ES-I3 (cell line): Measurements from ENCODE around the gene PITRM1.

Experiments used
- H3K36me3 ChIP-seq: 2 replicates; pipeline ENCODE4 v1.6.1; 2013; ENCODE audit warnings: mild to moderate bottlenecking, low read length, control low read depth, moderate library complexity; ENCODE audit not compliant: insufficient read depth
- H3K4me1 ChIP-seq: 2 replicates; pipeline ENCODE4 v1.6.1; 2013; ENCODE audit warnings: mild to moderate bottlenecking, control low read depth, low read length; ENCODE audit not compliant: insufficient read depth
- H3K9ac ChIP-seq: 2 replicates; pipeline ENCODE4 v1.6.1; 2013; ENCODE audit warnings: low read depth, mild to moderate bottlenecking, low read length, moderate library complexity
- H3K9me3 ChIP-seq: 2 replicates; pipeline ENCODE4 v1.6.1; 2013; ENCODE audit warnings: mild to moderate bottlenecking, low read length, moderate library complexity; ENCODE audit not compliant: control insufficient read depth, insufficient read depth

The PITRM1 gene

GRCh38 chr10:3165196-3165595 is 7.4 kb downstream of the PITRM1 start:
- H3K36me3 ChIP-seq: peaks cover 22% of the 10 kb centered on the region
- H3K4me1 ChIP-seq: no peaks in the 10 kb centered on the region
- no peaks in the 10 kb centered on the region for H3K9me3 ChIP-seq
- H3K9ac ChIP-seq: no peak overlapping the region

GRCh38 chr10:3163879-3164278 is 8.7 kb downstream of the PITRM1 start:
- H3K4me1 ChIP-seq: no peaks in the 10 kb centered on the region

GRCh38 chr10:3162533-3162932 is 10.0 kb downstream of the PITRM1 start:
- no peak overlapping the region for H3K9ac ChIP-seq
- no peaks in the 10 kb centered on the region for H3K4me1 ChIP-seq
- peaks cover 28% of the 10 kb centered on the region for H3K36me3 ChIP-seq
- H3K9me3 ChIP-seq: no peaks in the 10 kb centered on the region

More at GRCh38 chr10:3163879-3164278, 8.7 kb downstream of the PITRM1 start:
- Histone ChIP-seq H3K9me3 (no peaks in the 10 kb centered on the region), H3K9ac (no peak overlapping the region), H3K36me3 (peaks cover 20% of the 10 kb centered on the region)

- no peaks in the 10 kb centered on the region for H3K9me3 ChIP-seq
- no peaks in the 10 kb centered on the region for H3K4me1 ChIP-seq
- peaks cover 30% of the 10 kb centered on the region for H3K36me3 ChIP-seq
Measured at GRCh38 chr10:3159152-3159551, 13.4 kb downstream of the PITRM1 start.

GRCh38 chr10:3154666-3155065 is 17.9 kb downstream of the PITRM1 start:
- Histone ChIP-seq H3K36me3 (peaks cover 27% of the 10 kb centered on the region), H3K9me3 (no peaks in the 10 kb centered on the region), H3K4me1 (no peaks in the 10 kb centered on the region), H3K9ac (no peak overlapping the region)

More at GRCh38 chr10:3159152-3159551, 13.4 kb downstream of the PITRM1 start:
- no peak overlapping the region for H3K9ac ChIP-seq

GRCh38 chr10:3152566-3152935 is 20.0 kb downstream of the PITRM1 start:
- H3K4me1 ChIP-seq: no peaks in the 10 kb centered on the region
- H3K9me3 ChIP-seq: no peaks in the 10 kb centered on the region
- no peak overlapping the region for H3K9ac ChIP-seq
- peaks cover 20% of the 10 kb centered on the region for H3K36me3 ChIP-seq

- no peaks in the 10 kb centered on the region for H3K4me1 ChIP-seq
- H3K9ac ChIP-seq: no peak overlapping the region
- H3K36me3 ChIP-seq: peaks cover 20% of the 10 kb centered on the region
- H3K9me3 ChIP-seq: no peaks in the 10 kb centered on the region
Measured at GRCh38 chr10:3151889-3152565, 20.6 kb downstream of the PITRM1 start.

GRCh38 chr10:3150961-3151360 is 21.6 kb downstream of the PITRM1 start:
- Histone ChIP-seq H3K9me3 (no peaks in the 10 kb centered on the region), H3K9ac (no peak overlapping the region), H3K36me3 (peaks cover 20% of the 10 kb centered on the region), H3K4me1 (no peaks in the 10 kb centered on the region)

GRCh38 chr10:3150366-3150765 is 22.2 kb downstream of the PITRM1 start:
- H3K9me3 ChIP-seq: no peaks in the 10 kb centered on the region
- H3K9ac ChIP-seq: no peak overlapping the region
- peaks cover 21% of the 10 kb centered on the region for H3K36me3 ChIP-seq
- no peaks in the 10 kb centered on the region for H3K4me1 ChIP-seq

GRCh38 chr10:3149918-3150317 is 22.7 kb downstream of the PITRM1 start:
- Histone ChIP-seq H3K36me3 (peaks cover 21% of the 10 kb centered on the region), H3K9me3 (no peaks in the 10 kb centered on the region), H3K4me1 (no peaks in the 10 kb centered on the region), H3K9ac (no peak overlapping the region)

GRCh38 chr10:3148994-3149393 is 23.6 kb downstream of the PITRM1 start:
- peaks cover 23% of the 10 kb centered on the region for H3K36me3 ChIP-seq
- H3K9ac ChIP-seq: no peak overlapping the region
- H3K9me3 ChIP-seq: no peaks in the 10 kb centered on the region
- no peaks in the 10 kb centered on the region for H3K4me1 ChIP-seq

GRCh38 chr10:3148041-3148440 is 24.5 kb downstream of the PITRM1 start:
- no peaks in the 10 kb centered on the region for H3K9me3 ChIP-seq

GRCh38 chr10:3147117-3147820 is 25.3 kb downstream of the PITRM1 start:
- no peaks in the 10 kb centered on the region for H3K4me1 ChIP-seq
- H3K9me3 ChIP-seq: no peaks in the 10 kb centered on the region
- H3K36me3 ChIP-seq: peaks cover 26% of the 10 kb centered on the region
- no peak overlapping the region for H3K9ac ChIP-seq

More at GRCh38 chr10:3148041-3148440, 24.5 kb downstream of the PITRM1 start:
- H3K9ac ChIP-seq: no peak overlapping the region
- no peaks in the 10 kb centered on the region for H3K4me1 ChIP-seq
- H3K36me3 ChIP-seq: peaks cover 26% of the 10 kb centered on the region

GRCh38 chr10:3146289-3146688 is 26.3 kb downstream of the PITRM1 start:
- Histone ChIP-seq H3K9me3 (no peaks in the 10 kb centered on the region), H3K9ac (no peak overlapping the region), H3K4me1 (no peaks in the 10 kb centered on the region), H3K36me3 (peaks cover 26% of the 10 kb centered on the region)

- Histone ChIP-seq H3K9ac (no peak overlapping the region), H3K36me3 (peaks cover 24% of the 10 kb centered on the region), H3K4me1 (no peaks in the 10 kb centered on the region), H3K9me3 (no peaks in the 10 kb centered on the region)
Measured at GRCh38 chr10:3145366-3145765, 27.2 kb downstream of the PITRM1 start.
